ENCODE measurements around the gene MUTYH.

Gene MUTYH

DNA sequence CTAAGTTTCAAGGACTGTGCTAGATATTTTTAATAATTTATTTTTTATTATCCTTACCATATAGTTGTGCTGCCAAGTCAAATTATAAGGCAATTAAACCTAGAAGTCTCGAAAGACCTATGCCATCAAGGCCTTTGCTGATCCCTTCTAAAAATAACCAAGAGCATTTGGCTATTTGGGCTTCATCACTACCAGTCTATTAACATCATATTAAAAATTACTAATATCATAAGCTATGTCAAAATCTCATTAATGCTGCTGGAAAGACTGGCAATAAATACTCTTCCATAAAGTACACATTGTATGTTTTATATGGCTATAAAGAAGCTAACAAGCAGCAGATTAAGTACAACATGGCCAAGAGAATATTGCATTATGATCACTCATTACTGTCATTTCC is 43.0 kb upstream of the MUTYH start:
- Histone ChIP-seq H3K4ac (ENCODE audit: low read depth in 1 of 2, low read length in 2 of 2) (no peak overlapping the region), H4K8ac (ENCODE audit: low read length) (no peak overlapping the region), H3K18ac (ENCODE audit: low read depth in 1 of 2, low read length in 2 of 2) (no peak overlapping the region), H3K27ac (ENCODE audit: low read length, poor library complexity, severe bottlenecking) (no peak overlapping the region), H2AFZ (ENCODE audit: low read depth, low read length) (no peak overlapping the region), H3K79me1 (replicated peaks; ENCODE audit: low read length, poor library complexity, severe bottlenecking) (no peaks in the 10 kb centered on the region), H4K91ac (ENCODE audit: low read length) (no peak overlapping the region), H3K27me3 (ENCODE audit: control insufficient read depth in 1 of 2, insufficient read depth in 1 of 2, low read length in 2 of 2) (no peaks in the 10 kb centered on the region), H3K9me3 (ENCODE audit: control insufficient read depth, low read length) (no peaks in the 10 kb centered on the region), H3K4me1 (ENCODE audit: control insufficient read depth, insufficient read depth, low read depth, low read length) (no peaks in the 10 kb centered on the region), H3K14ac (ENCODE audit: low read length in 2 of 2) (no peak overlapping the region), H2BK120ac (ENCODE audit: low read depth, low read length) (no peak overlapping the region), H3K36me3 (ENCODE audit: control insufficient read depth in 1 of 2, insufficient read depth in 2 of 2, low read depth in 1 of 2, low read length in 2 of 2) (no peaks in the 10 kb centered on the region), H3K4me2 (ENCODE audit: low read length, poor library complexity, severe bottlenecking) (no peak overlapping the region), H3K23ac (ENCODE audit: low read length in 2 of 2) (no peak overlapping the region), H2BK12ac (ENCODE audit: low read length in 2 of 2) (no peak overlapping the region), H2BK15ac (ENCODE audit: low read depth, poor library complexity, severe bottlenecking) (no peak overlapping the region), H2AK5ac (ENCODE audit: low read length, severe bottlenecking) (no peak overlapping the region), H3K4me3 (ENCODE audit: insufficient read depth in 1 of 2, low read depth in 1 of 2, low read length in 2 of 2) (no peak overlapping the region), H3K9ac (ENCODE audit: low read length) (no peak overlapping the region), H2BK5ac (ENCODE audit: low read depth, low read length, poor library complexity, severe bottlenecking) (no peak overlapping the region)
- 89% methylated on average over 1 of the region's 1 CpG for WGBS
- no peak for DNase-seq

DNA sequence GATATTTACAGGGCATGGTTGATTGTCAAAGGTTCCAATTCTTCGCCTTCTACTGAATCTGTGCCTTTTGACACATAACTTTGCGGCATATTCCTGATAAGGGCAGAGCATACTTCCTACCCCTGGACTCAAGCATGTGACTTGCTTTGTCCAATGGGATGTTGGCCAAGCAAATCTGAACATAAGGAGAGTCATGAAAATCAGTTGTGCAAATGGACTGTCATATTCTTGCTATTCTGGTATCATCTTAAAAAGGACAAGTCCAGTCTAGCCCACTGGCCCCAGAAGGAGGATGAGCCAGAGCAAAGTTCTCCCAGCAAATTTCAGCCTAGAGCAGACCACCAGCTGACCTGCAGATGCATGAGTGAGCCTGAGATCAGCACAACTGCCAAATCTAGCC is 41.0 kb upstream of the MUTYH start:
- no peak overlapping the region for H3K27ac ChIP-seq (ENCODE audit: low read length, poor library complexity, severe bottlenecking)
- H3K4me1 ChIP-seq (ENCODE audit: control insufficient read depth, insufficient read depth, low read depth, low read length) = no peaks in the 10 kb centered on the region
- H2BK15ac ChIP-seq (ENCODE audit: low read depth, poor library complexity, severe bottlenecking) = no peak overlapping the region
- H3K36me3 ChIP-seq (ENCODE audit: control insufficient read depth in 1 of 2, insufficient read depth in 2 of 2, low read depth in 1 of 2, low read length in 2 of 2) = no peaks in the 10 kb centered on the region
- H4K8ac ChIP-seq (ENCODE audit: low read length) = no peak overlapping the region
- no peaks in the 10 kb centered on the region for H3K27me3 ChIP-seq (ENCODE audit: control insufficient read depth in 1 of 2, insufficient read depth in 1 of 2, low read length in 2 of 2)
- no peak overlapping the region for H4K91ac ChIP-seq (ENCODE audit: low read length)
- no peak overlapping the region for H3K23ac ChIP-seq (ENCODE audit: low read length in 2 of 2)
- no peak overlapping the region for H3K4me3 ChIP-seq (ENCODE audit: insufficient read depth in 1 of 2, low read depth in 1 of 2, low read length in 2 of 2)
- no peak overlapping the region for H2BK5ac ChIP-seq (ENCODE audit: low read depth, low read length, poor library complexity, severe bottlenecking)
- no peak for DNase-seq
- no peak overlapping the region for H2BK12ac ChIP-seq (ENCODE audit: low read length in 2 of 2)
- H2AK5ac ChIP-seq (ENCODE audit: low read length, severe bottlenecking) = no peak overlapping the region
- H2BK120ac ChIP-seq (ENCODE audit: low read depth, low read length) = no peak overlapping the region
- H3K4me2 ChIP-seq (ENCODE audit: low read length, poor library complexity, severe bottlenecking) = no peak overlapping the region
- H3K9ac ChIP-seq (ENCODE audit: low read length) = no peak overlapping the region
- H3K18ac ChIP-seq (ENCODE audit: low read depth in 1 of 2, low read length in 2 of 2) = no peak overlapping the region
- H3K4ac ChIP-seq (ENCODE audit: low read depth in 1 of 2, low read length in 2 of 2) = no peak overlapping the region
- no peaks in the 10 kb centered on the region for H3K9me3 ChIP-seq (ENCODE audit: control insufficient read depth, low read length)
- H2AFZ ChIP-seq (ENCODE audit: low read depth, low read length) = no peak overlapping the region
- no peaks in the 10 kb centered on the region for H3K79me1 ChIP-seq (replicated peaks; ENCODE audit: low read length, poor library complexity, severe bottlenecking)
- H3K14ac ChIP-seq (ENCODE audit: low read length in 2 of 2) = no peak overlapping the region
- 92% methylated on average over 2 of the region's 2 CpGs for WGBS

DNA sequence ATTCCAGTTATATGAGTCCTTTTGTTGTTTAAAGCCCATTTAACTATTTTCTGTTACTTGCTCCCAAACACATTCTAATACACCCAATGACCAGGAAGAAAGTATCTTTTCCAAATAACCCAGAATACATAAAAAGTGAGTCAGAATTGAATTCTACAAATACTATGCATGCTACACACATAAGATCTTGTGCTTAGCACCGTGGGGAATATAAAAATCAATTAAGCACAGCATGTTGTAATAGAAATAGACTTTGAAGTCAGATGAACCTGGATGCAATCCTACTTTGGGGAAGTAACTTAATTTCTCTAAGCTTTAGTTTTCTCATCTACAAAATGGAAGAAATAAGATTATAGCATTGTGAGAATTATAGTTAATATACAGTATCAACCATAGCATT is 40.5 kb upstream of the MUTYH start:
- Histone ChIP-seq H2AK5ac (ENCODE audit: low read length, severe bottlenecking) (no peak overlapping the region), H3K79me1 (replicated peaks; ENCODE audit: low read length, poor library complexity, severe bottlenecking) (no peaks in the 10 kb centered on the region), H2BK15ac (ENCODE audit: low read depth, poor library complexity, severe bottlenecking) (no peak overlapping the region), H3K14ac (ENCODE audit: low read length in 2 of 2) (no peak overlapping the region), H2BK5ac (ENCODE audit: low read depth, low read length, poor library complexity, severe bottlenecking) (no peak overlapping the region), H3K4me1 (ENCODE audit: control insufficient read depth, insufficient read depth, low read depth, low read length) (no peaks in the 10 kb centered on the region), H3K27ac (ENCODE audit: low read length, poor library complexity, severe bottlenecking) (no peak overlapping the region), H3K36me3 (ENCODE audit: control insufficient read depth in 1 of 2, insufficient read depth in 2 of 2, low read depth in 1 of 2, low read length in 2 of 2) (no peaks in the 10 kb centered on the region), H2BK12ac (ENCODE audit: low read length in 2 of 2) (no peak overlapping the region), H2BK120ac (ENCODE audit: low read depth, low read length) (no peak overlapping the region), H3K4me3 (ENCODE audit: insufficient read depth in 1 of 2, low read depth in 1 of 2, low read length in 2 of 2) (no peak overlapping the region), H3K9me3 (ENCODE audit: control insufficient read depth, low read length) (no peaks in the 10 kb centered on the region), H3K27me3 (ENCODE audit: control insufficient read depth in 1 of 2, insufficient read depth in 1 of 2, low read length in 2 of 2) (no peaks in the 10 kb centered on the region), H3K23ac (ENCODE audit: low read length in 2 of 2) (no peak overlapping the region), H3K18ac (ENCODE audit: low read depth in 1 of 2, low read length in 2 of 2) (no peak overlapping the region), H3K4ac (ENCODE audit: low read depth in 1 of 2, low read length in 2 of 2) (no peak overlapping the region), H2AFZ (ENCODE audit: low read depth, low read length) (no peak overlapping the region), H4K91ac (ENCODE audit: low read length) (no peak overlapping the region), H3K9ac (ENCODE audit: low read length) (no peak overlapping the region), H3K4me2 (ENCODE audit: low read length, poor library complexity, severe bottlenecking) (no peak overlapping the region), H4K8ac (ENCODE audit: low read length) (no peak overlapping the region)
- no peak for DNase-seq
- WGBS = no CpG with 5 or more reads among the region's 1 CpG

DNA sequence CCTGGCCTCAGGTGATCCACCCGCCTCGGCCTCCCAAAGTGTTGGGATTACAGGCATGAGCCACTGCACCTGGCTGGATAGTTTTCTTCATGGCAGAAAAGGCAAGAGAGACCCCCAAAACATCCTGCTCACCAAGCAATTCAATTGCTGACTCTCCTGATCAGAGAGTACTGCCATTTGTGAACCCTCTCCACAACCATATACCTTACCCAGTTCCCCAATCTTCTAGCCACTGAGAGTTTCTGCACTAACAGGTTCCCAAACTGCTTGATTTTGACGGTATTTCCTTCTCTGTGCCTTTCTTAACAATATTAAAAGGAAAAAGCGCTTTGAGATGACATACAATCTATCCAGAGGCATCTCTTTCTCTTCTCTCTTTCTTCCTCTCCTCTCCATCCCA is 39.9 kb upstream of the MUTYH start:
- Histone ChIP-seq H3K23ac (ENCODE audit: low read length in 2 of 2) (no peak overlapping the region), H3K27ac (ENCODE audit: low read length, poor library complexity, severe bottlenecking) (no peak overlapping the region), H3K79me1 (replicated peaks; ENCODE audit: low read length, poor library complexity, severe bottlenecking) (no peaks in the 10 kb centered on the region), H3K4me2 (ENCODE audit: low read length, poor library complexity, severe bottlenecking) (no peak overlapping the region), H3K9me3 (ENCODE audit: control insufficient read depth, low read length) (no peaks in the 10 kb centered on the region), H3K4me1 (ENCODE audit: control insufficient read depth, insufficient read depth, low read depth, low read length) (no peaks in the 10 kb centered on the region), H4K8ac (ENCODE audit: low read length) (no peak overlapping the region), H3K9ac (ENCODE audit: low read length) (no peak overlapping the region), H2BK120ac (ENCODE audit: low read depth, low read length) (no peak overlapping the region), H4K91ac (ENCODE audit: low read length) (no peak overlapping the region), H3K4ac (ENCODE audit: low read depth in 1 of 2, low read length in 2 of 2) (no peak overlapping the region), H2AFZ (ENCODE audit: low read depth, low read length) (no peak overlapping the region), H3K18ac (ENCODE audit: low read depth in 1 of 2, low read length in 2 of 2) (no peak overlapping the region), H3K14ac (ENCODE audit: low read length in 2 of 2) (no peak overlapping the region), H2BK12ac (ENCODE audit: low read length in 2 of 2) (no peak overlapping the region), H3K27me3 (ENCODE audit: control insufficient read depth in 1 of 2, insufficient read depth in 1 of 2, low read length in 2 of 2) (no peaks in the 10 kb centered on the region), H3K36me3 (ENCODE audit: control insufficient read depth in 1 of 2, insufficient read depth in 2 of 2, low read depth in 1 of 2, low read length in 2 of 2) (no peaks in the 10 kb centered on the region), H2BK5ac (ENCODE audit: low read depth, low read length, poor library complexity, severe bottlenecking) (no peak overlapping the region), H2AK5ac (ENCODE audit: low read length, severe bottlenecking) (no peak overlapping the region), H3K4me3 (ENCODE audit: insufficient read depth in 1 of 2, low read depth in 1 of 2, low read length in 2 of 2) (no peak overlapping the region), H2BK15ac (ENCODE audit: low read depth, poor library complexity, severe bottlenecking) (no peak overlapping the region)
- 97% methylated on average over 4 of the region's 4 CpGs for WGBS
- no peak for DNase-seq

Measured in mesenchymal stem cell (in vitro differentiated cells and primary cell).